Measurements from ENCODE around the gene RHBDF1.
"Not testable (repeated sequence)": the region's sequence is repeated elsewhere in the genome, so short reads cannot be mapped to it uniquely, and the experiment has no call there.

The RHBDF1 gene

DNA sequence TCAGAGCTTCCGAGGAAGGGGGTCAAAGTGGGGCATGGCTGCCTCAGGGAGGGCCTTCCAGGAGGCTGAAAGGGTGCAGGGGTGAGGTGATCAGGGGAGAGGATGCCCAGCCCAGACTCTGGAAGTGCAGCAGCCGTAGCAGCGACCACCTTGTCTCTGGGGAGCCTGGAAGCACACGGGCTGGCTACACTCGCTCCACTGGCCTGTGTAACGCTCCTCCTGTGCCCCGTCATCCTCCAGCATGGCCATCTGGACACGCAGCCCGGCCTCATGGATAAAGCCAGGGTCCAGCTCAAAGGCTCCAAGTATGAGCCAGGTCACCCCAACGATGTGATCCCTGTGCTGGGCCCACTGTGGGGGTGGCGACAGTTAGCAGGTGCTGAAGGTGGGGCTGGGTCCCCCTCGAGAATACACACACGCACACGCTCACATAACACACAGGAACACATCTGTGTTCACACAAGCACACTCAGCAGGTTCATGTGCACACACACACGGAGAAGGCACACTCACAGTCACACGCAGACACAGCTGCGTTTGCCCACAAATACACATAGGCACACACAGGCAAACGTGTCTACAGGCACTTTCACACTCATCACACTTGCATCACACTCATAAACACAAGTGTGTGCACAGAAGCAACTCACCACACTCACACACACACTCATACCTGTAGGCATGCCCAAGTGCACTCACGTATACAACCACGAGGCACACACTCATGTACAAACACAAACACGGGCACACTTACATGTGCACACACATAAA lies 38.4 kb downstream of the RHBDF1 start:
- FAIRE-seq: no peak

DNA sequence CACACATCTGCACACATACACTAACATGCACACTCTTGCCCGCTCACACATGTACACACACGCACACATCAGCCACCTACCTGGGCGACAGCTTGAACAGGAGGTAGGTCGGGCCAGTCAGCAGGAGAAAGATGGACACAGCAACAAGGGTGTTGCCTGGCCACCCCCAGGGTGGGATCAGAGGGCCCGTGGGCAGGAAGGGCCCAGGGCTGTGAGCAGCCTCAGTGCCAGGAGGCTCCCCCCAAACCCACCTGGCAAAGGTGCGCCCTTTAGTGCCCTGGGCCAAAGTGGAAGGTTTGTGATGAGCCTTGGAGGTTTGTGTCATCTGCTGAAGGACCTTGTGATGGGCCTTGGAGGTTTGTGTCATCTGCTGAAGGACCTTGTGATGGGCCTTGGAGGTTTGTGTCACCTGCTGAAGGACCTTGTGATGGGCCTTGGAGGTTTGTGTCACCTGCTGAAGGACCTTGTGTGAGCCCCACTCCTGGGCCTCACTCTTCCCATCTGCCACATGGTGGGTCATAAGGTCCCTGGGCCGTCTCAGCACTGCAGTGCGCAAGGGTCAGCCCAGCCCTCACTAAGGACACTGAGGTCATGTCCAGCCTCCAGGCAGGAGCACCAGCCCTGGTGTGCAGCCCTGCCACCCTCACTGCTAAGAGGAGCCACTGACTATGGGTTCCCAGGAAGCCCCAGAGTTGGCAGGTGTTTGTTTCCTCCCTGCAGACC lies 39.1 kb downstream of the RHBDF1 start:
- not testable (repeated sequence) for FAIRE-seq

DNA sequence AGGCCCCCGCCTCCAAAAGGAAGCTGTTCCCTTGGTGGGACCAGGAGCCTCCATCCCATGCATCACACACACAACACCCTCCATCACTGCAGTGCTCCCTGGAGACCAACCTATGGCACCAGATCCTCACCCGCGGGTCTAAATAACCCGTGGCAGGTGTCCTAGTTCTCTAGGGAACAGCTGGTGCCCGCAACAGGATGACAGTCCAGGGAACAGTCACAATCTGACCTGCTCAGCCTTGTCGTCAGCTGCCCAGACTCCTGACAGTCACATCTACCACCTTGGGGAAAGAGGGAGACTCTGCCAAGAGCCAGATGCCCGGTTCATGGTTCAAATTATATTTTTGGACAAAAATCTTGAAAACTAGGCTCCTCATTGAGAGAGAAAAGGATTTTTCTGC lies 41.8 kb downstream of the RHBDF1 start:
- FAIRE-seq: not testable (repeated sequence)

DNA sequence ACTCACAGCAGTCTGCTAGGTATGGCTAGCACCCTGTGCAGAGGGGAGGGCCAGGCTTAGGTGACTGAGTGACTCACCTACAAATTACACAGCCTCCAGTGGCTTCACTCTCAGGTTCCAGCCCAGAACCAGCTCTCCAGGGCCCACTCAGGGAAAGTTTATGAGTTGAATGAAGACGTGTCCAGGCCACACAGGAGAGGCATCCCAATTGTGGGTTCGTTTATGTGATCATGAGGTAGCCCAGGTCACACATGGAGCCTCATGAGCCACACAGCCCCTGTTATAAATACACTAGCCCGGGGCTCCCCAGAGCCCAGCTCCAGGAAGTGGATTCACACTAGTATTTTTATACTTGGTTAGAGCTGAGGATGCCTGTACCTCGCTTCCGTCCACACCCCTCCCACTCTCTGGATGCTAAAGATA lies 46.5 kb downstream of the RHBDF1 start:
- FAIRE-seq: not testable (repeated sequence)

DNA sequence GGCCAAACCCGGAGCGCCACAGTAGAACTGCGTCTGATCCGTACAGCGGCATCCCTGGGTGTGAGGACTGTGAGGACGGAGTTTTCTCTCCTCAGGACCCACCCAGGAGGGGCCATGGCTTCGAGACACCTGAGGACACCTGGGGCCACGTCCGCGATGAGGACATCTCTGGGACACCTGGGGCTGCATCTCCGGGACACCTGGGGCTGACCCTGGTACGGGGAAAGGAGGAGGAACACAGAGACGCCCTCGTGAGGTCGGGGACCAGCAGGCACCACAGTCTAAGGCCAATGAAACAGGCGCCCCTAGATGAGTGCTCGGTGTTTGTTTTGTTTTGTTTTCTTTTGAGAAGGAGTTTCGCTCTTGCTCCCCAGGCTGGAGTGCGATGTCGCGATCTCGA lies 48.3 kb downstream of the RHBDF1 start:
- not testable (repeated sequence) for FAIRE-seq

DNA sequence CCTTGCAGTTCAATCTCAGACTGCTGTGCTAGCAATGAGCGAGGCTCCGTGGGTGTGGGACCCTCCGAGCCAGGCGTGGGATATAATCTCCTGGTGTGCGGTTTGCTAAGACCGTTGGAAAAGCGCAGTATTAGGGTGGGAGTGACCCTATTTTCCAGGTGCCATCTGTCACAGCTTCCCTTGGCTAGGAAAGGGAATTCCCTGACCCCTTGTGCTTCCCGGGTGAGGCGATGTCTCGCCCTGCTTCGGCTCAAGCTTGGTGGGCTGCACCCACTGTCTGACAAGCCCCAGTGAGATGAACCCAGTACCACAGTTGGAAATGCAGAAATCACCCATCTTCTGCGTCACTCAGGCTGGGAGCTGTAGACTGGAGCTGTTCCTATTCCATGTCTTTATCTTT lies 51.5 kb downstream of the RHBDF1 start:
- not testable (repeated sequence) for FAIRE-seq

DNA sequence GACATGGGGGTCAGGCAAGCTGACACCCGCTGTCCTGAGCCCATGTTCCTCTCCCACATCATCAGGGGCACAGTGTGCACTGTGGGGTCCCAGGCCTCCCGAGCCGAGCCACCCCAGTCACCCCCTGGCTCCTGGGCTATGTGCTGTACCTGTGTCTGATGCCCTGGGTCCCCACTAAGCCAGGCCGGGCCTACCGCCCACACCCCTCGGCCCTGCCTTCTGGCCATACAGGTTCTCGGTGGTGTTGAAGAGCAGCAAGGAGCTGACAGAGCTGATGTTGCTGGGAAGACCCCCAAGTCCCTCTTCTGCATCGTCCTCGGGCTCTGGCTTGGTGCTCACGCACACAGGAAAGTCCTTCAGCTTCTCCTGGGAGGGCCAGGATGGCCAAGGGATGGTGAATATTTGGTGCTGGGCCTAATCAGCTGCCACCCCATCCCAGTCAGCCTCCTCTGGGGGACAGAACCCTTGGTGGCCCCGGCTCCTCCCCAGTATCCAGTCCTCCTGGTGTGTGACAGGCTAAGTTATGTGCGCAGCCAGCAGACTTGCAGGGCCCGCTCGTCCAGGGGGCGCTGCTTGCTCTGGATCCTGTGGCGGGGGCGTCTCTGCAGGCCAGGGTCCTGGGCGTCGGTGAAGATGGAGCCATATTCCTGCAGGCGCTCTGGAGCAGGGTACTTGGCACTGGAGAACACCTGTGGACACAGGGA lies 55.2 kb downstream of the RHBDF1 start:
- FAIRE-seq: not testable (repeated sequence)

DNA sequence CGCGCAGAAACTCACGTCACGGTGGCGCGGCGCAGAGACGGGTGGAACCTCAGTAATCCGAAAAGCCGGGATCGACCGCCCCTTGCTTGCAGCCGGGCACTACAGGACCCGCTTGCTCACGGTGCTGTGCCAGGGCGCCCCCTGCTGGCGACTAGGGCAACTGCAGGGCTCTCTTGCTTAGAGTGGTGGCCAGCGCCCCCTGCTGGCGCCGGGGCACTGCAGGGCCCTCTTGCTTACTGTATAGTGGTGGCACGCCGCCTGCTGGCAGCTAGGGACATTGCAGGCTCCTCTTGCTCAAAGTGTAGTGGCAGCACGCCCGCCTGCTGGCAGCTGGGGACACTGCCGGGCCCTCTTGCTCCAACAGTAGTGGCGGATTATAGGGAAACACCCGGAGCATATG lies 61.7 kb downstream of the RHBDF1 start:
- FAIRE-seq: not testable (repeated sequence)

DNA sequence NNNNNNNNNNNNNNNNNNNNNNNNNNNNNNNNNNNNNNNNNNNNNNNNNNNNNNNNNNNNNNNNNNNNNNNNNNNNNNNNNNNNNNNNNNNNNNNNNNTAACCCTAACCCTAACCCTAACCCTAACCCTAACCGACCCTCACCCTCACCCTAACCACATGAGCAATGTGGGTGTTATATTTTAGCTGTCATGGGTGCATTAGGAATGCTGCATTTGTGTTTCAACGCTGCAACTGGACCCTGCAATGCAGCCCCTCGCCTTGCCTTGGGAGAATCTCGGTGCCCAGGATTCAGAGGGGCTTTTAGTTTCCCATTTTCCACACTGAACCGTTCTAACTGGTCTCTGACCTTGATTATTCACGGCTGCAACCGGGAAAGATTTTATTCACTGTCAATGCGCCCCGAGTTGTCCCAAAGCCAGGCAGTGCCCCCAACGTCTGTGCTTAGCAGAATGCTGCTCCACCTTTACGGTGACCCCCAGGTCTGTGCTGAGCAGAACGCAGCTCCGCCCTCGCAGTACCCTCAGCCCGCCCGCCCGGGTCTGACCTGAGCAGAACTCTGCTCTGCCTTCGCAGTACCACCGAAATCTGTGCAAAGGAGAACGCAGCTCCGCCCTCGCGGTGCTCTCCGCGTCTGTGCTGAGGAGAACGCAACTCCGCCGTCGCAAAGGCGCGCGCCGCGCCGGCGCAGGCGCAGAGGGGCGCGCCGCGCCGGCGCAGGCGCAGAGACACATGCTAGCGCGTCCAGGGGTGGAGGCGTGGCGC lies 62.3 kb downstream of the RHBDF1 start:
- FAIRE-seq: no peak
